HG03175 (cell line): ENCODE measurements around the gene PEX5.
"Not testable (repeated sequence)": the region's sequence is repeated elsewhere in the genome, so short reads cannot be mapped to it uniquely, and the experiment has no call there.

Experiments
- ATAC-seq: cut with Tn5 transposase; IDR thresholded peaks from one replicate; pipeline ENCODE4 v1.9.1; 2021; ENCODE audit warnings: mild to moderate bottlenecking, moderate library complexity; ENCODE audit not compliant: unreplicated experiment

Gene PEX5

DNA sequence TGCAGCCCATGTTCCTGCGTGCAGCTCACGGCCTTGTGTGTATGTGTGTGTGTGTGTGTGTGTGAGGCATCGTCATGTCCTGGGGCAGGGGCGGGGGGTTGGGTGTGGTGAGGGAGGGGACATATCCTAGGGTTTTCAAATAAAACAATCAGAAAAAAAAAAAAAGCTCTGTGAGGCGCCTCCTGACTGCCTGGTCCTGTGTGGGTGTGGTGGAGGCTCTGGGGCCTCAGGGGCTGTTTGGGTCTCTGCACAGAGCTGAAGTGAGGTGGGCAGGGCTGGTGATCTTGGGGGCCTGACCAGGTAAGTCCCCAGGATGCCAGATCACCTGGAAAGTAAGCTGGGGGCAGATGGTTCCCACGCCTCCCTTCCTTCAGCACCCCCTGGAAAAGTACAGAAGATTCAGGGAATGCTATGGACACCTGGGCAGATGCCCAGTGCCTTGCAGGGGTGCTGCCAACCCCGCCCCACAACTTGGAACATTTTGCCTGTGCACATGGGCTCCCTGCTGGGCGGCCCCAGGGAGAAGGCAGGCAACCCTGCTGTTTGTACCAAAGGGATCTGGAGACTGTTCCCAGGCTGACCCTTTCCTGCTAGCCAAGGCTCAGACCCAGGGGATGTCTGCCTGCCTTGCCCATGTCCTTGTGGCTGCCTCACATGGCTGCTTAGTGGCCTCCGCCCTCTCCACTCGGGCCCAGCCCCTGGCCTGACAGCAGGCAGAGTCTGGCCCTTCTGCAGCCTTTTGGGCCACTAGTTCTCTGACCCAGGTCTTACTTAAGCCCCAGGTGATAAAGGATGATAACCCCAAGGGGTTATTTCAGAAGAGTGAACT lies 30.5 kb upstream of the PEX5 start:
- no peak for ATAC-seq

GRCh38 chr12:7160183-7160582 lies 29.3 kb upstream of the PEX5 start:
- ATAC-seq, result no peak

DNA sequence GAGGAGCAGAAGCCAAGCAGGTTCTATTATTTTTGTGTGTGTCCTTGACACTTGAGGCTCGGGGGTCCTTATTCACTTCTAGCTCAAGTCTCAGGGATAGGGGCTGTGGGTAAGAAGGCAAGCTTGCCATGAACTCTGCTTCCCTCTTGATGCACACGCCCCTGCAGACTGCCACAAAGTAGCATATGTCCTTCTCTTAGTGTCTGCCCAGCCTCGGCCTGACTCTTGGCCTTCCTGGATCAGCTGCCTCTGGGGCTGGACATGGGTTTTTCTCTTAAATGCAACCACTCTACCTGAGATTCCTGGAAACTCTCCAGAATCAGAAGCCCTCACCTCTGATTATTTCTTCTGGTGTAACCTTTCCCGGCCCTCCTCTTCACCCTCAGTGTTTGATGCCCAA lies 28.2 kb upstream of the PEX5 start:
- ATAC-seq, result no peak

DNA sequence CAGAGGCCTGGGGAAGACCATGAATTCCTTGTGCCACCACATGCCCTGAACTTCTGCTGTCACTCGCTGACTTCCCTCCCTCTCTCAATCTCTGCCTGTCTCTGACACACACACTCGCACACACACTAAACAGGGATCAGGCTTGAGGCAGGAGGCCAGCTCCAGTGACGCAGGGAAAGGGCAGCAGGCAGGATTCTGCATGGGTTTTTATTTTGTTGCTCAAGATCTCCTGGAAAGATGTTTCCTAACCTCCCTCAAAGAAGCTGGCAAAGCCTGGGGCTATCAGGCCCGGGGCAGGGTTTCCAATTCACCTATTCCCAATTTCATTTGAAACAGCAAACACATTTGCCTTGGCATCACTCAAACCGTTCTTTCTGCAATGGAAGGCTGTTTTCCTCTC lies 27.7 kb upstream of the PEX5 start:
- no peak for ATAC-seq

DNA sequence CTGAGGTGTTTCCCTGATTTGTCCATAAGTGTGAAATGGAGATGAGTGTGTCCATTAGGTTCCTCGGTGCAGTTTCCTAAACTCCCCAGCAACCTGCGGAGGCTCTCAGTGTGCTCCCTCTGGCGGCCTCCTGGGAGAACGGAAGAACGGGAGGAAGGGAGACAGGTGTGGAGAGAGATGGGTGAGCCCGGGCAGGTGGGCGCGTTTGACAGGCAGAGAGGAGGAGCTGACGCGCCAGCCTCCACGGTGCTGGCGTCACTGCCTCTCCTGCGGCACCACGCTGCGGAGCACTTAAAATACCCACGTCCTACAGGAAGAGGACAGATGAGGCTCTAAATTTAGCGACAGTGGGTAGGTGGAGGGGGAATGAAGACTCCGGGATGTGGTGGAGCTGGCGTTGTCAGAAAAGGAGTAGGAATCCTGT lies 26.8 kb upstream of the PEX5 start:
- ATAC-seq, result no peak

GRCh38 chr12:7169951-7170350 lies 19.5 kb upstream of the PEX5 start:
- no peak for ATAC-seq

- ATAC-seq, result no peak
Observed at GRCh38 chr12:7171854-7172253, 17.6 kb upstream of the PEX5 start.

GRCh38 chr12:7175493-7175892 lies 14.0 kb upstream of the PEX5 start:
- no peak for ATAC-seq

DNA sequence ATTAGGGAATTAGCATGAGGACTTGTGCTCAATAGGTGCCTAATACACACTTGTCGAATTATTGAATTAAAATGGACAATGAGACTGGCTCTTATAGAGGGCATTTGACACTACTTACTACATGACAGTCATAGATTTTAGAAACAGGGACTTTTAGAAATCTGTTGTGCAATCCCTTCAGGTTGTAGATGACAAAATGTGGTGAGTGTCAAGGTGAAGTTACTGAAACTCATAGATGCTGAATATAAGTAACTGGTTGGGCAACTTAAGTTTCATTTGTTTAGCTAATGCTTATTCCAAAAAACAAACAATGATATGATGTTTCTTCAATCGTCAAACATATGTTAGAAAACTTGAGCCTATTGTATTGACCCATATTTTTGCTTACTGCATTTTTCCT lies 12.9 kb upstream of the PEX5 start:
- ATAC-seq, result no peak

- no peak for ATAC-seq
Observed at GRCh38 chr12:7178481-7178880, 11.0 kb upstream of the PEX5 start.

DNA sequence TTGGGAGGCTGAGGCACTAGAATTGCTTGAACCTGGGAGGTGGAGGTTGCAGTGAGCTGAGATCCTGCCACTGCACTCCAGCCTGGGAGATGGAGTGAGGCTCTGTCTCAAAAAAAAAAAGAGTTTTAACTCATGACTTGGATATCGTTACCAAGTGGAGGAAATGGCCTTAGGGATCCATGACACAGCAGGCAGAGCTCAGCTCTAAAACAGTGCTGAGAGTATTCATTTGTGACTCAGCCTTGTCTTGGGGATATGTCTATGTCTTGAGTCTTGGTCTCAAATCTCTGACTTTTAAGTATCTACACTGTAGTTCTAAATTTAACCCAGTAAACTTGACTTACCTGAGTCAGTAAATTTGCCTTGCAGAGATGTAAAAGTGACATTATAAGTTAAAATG lies 8.8 kb upstream of the PEX5 start:
- ATAC-seq, result no peak

GRCh38 chr12:7186058-7186457 lies 3.4 kb upstream of the PEX5 start:
- ATAC-seq, result not testable (repeated sequence)

DNA sequence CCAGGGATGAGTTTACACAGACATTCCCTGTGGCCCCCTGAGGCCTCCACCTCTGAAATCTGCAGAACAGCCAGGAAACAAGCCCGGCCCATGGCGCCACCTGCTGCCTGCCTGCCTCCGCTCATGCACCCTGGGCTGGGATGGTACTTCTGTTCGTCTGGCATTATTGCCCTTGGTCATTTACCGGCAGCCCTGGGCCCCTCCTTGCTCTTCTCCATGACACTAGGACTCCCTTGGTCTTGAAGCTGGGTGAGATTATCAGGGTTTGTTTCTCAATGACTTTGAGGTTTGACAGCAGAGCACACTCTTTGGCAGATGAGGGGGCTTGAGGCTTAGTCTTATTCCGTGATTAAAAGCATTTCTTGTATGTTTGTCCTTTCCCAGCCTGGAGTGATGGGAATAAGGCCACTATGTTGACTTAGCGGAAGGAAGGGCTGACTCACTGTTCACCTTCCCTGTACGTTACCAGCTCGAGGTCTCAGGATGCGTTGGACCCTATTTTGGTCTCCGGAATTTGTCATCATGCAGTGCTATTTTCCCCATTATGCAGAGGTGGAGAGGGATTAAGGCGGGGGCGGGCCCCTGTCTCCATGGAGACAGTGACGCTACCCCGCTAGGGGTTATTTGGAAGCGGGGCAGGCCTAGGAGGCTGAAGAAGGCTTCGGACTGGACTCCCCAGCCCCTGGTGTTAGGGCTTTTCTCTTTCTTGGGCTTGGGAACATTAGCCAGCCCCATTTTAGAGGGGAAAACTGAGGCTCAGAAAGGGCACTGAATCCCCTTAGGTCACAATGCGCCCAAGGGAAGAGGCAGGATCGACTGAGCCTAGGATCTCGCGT lies 706 bp upstream of the PEX5 start:
- peak; percentile 52 for ATAC-seq

DNA sequence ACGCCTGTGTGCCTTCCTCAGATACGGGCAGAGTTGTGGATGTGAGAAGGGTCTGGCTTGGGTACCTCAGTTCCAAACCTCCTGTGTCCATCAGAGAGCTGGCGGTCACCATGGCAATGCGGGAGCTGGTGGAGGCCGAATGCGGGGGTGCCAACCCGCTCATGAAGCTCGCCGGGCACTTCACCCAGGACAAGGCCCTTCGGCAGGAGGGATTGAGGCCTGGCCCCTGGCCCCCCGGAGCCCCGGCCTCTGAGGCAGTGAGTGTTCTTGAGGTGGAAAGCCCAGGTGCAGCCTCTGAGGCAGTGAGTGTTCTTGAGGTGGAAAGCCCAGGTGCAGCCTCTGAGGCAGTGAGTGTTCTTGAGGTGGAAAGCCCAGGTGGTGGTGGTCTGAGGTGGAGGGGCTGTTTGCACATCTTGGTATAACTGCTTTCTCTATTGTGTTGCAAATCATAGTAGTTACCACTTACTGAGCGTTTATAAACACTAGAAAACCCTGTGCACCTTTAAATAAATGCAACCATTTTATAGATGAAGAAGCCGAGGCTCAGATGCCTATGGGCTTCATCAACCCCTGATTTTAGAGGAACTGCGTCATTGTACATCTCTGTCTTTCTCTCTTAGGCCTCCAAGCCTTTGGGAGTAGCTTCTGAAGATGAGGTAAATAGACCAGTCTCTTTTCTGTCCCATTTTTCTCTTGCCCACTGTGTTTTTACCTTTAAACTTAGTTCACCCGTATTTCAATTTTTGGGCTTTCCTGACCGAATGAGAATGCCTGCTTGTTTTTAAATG lies 976 bp downstream of the PEX5 start:
- no peak for ATAC-seq

- ATAC-seq, result no peak
Observed at GRCh38 chr12:7193674-7194073, 4.2 kb downstream of the PEX5 start.

GRCh38 chr12:7197841-7198240 lies 8.4 kb downstream of the PEX5 start:
- no peak for ATAC-seq

- ATAC-seq, result no peak
Observed at GRCh38 chr12:7203109-7203508, 13.6 kb downstream of the PEX5 start.

DNA sequence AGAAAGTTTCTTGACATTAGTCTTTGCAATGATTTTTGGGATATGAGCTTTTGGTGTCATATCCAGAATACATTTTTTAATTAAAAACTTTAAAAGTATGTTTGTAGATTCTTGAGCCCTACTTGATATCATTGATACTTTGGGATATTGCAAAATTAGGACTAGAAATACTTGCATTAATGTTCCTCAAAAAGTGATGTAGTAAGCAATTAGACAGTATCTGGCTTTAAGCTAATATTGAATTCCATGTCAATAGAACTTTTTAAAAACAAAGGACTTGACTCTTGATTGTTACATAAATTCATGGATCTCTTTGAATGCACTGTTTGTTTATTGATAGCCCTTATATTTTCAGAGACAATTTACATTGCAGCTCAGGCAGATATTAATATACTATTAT lies 15.6 kb downstream of the PEX5 start:
- no peak for ATAC-seq

DNA sequence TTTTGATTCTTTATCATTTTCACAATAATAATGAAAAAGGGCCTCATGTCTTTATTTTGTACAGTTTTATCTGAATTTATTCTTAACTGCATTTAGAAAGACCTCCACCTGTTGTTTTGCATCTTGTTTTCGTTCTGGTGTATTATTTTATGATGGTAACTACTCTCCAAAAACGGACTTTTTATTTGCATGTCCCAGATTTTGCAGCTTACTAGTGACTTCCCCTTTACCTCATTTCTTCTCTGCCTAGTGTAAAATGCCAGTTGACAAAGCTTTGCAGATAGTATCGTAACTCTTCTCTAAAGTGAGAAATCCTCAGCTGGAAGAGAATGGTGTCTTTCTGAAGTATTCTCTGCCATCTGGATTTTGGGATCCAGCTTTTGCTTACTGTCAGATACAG lies 17.2 kb downstream of the PEX5 start:
- no peak for ATAC-seq

- ATAC-seq, result no peak
Observed at GRCh38 chr12:7207866-7208625, 18.6 kb downstream of the PEX5 start.

DNA sequence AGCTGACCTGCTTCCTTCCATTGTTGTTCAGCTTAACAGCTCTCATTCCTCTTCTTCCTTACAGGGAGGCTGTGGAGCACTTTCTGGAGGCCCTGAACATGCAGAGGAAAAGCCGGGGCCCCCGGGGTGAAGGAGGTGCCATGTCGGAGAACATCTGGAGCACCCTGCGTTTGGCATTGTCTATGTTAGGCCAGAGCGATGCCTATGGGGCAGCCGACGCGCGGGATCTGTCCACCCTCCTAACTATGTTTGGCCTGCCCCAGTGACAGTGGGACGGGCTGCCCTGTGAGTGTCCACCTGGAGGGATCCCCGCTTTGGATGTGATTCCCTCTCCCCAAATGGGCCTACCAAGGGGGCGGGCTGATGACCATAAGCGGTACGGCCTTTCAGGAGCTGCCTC lies 20.5 kb downstream of the PEX5 start:
- no peak for ATAC-seq
